ENCODE measurements around the gene TM6SF1. TPM values are rescaled to one million over a fixed set of nuclear protein-coding genes. Genes with fewer than 3 reads are reported as not detected.
A peak's percentile ranks its signal among the peaks of the same experiment; 100 is the strongest.

The TM6SF1 gene
- total RNA-seq, 1 donor from 2014 or later = 4.7 TPM

GRCh38 chr15:83102346-83102745 lies 5.1 kb upstream of the TM6SF1 start:
- TF ChIP-seq CTCF (IDR thresholded peaks at IDR 0.05; ENCODE audit: borderline replicate concordance) = no peak
- Histone ChIP-seq H3K4me3 (no peak overlapping the region), H3K4me1 (peaks cover 22% of the 10 kb centered on the region), H3K27me3 (ENCODE audit: low read depth) (peaks cover 4% of the 10 kb centered on the region), H3K27ac (replicated peaks) (no peak overlapping the region), H3K9me3 (replicated peaks) (peaks cover 9% of the 10 kb centered on the region), H3K36me3 (no peaks in the 10 kb centered on the region)
- DNase-seq = no peak
- intact Hi-C loops (cut with micrococcal nuclease) = no loop called here

- Histone ChIP-seq H3K4me3 (no peak overlapping the region), H3K4me1 (peaks cover 39% of the 10 kb centered on the region), H3K27ac (replicated peaks) (no peak overlapping the region), H3K27me3 (ENCODE audit: low read depth) (peaks cover 9% of the 10 kb centered on the region), H3K9me3 (replicated peaks) (no peaks in the 10 kb centered on the region), H3K36me3 (no peaks in the 10 kb centered on the region)
- TF ChIP-seq CTCF (IDR thresholded peaks at IDR 0.05; ENCODE audit: borderline replicate concordance) = no peak
- no peak for DNase-seq
- intact Hi-C loops (cut with micrococcal nuclease) = no loop called here
Measured at GRCh38 chr15:83104141-83104540, 3.3 kb upstream of the TM6SF1 start.

- Histone ChIP-seq H3K4me1 (peaks cover 39% of the 10 kb centered on the region), H3K9me3 (replicated peaks) (no peaks in the 10 kb centered on the region), H3K27me3 (ENCODE audit: low read depth) (peaks cover 9% of the 10 kb centered on the region), H3K27ac (replicated peaks) (no peak overlapping the region), H3K4me3 (no peak overlapping the region), H3K36me3 (no peaks in the 10 kb centered on the region)
- TF ChIP-seq CTCF (IDR thresholded peaks at IDR 0.05; ENCODE audit: borderline replicate concordance) = no peak
- DNase-seq = no peak
- intact Hi-C loops (cut with micrococcal nuclease) = no loop called here
Measured at GRCh38 chr15:83105440-83105839, 2.0 kb upstream of the TM6SF1 start.

- peaks cover 49% of the 10 kb centered on the region for H3K4me1 ChIP-seq
- intact Hi-C loops (cut with micrococcal nuclease) = no loop called here
- DNase-seq = no peak
- peak overlapping the region; percentile 78 for H3K4me3 ChIP-seq
- no peaks in the 10 kb centered on the region for H3K9me3 ChIP-seq (replicated peaks)
- no peak for TF ChIP-seq CTCF (IDR thresholded peaks at IDR 0.05; ENCODE audit: borderline replicate concordance)
- H3K36me3 ChIP-seq = no peaks in the 10 kb centered on the region
- H3K27me3 ChIP-seq (ENCODE audit: low read depth) = peaks cover 9% of the 10 kb centered on the region
- peak overlapping the region; percentile 74 for H3K27ac ChIP-seq (replicated peaks)
Measured at GRCh38 chr15:83107841-83108181, 366 bp downstream of the TM6SF1 start.

GRCh38 chr15:83108266-83109219 lies 1.1 kb downstream of the TM6SF1 start:
- Histone ChIP-seq H3K9me3 (replicated peaks) (no peaks in the 10 kb centered on the region), H3K27me3 (ENCODE audit: low read depth) (peaks cover 9% of the 10 kb centered on the region), H3K27ac (replicated peaks) (peak overlapping the region; percentile 74), H3K4me1 (peaks cover 57% of the 10 kb centered on the region), H3K36me3 (no peaks in the 10 kb centered on the region), H3K4me3 (peak overlapping the region; percentile 78)
- TF ChIP-seq CTCF (IDR thresholded peaks at IDR 0.05; ENCODE audit: borderline replicate concordance) = no peak
- intact Hi-C loops (cut with micrococcal nuclease) = no loop called here
- DNase-seq = peak; percentile 56
